ENCODE results near the gene ANKRD44.

Gene ANKRD44

DNA sequence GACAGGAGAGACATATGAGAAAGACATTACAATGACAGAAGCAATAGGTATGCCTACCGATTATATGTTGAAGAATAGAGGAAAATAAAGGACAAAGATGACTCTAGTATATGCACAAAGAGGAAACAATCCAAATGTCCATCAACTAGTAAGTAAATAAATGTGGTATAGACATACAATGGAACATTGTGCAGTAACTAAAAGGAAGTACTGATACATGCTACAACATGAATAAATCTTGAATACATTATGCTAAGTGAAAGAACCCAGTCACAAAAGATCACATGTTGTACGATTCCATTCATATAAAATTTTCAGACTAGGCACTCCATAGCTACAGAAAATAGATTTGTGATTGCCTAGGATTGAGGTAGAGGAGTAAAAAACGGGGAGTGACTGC, 355.5 kb downstream of the ANKRD44 start:
- DNase-seq (ENCODE audit: low read depth): no peak

DNA sequence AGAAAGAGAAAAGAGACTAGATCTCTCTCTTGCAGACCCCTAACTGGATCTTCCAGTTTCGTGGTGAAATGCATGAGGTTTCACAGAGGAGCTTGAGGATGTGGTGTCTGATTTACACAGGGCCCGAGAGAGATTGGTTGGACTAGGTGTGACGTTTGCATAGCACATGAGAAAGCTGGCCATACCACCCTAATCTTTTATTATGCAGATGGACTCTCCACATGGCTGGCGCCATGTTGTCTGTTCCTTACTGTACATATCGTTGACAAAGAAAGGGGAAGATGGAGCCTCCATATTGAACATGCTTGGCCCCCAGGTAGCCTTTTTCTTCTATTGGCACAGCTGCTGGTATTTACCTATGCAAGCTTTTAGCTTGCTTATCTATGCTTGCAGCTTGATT, 356.6 kb downstream of the ANKRD44 start:
- DNase-seq (ENCODE audit: low read depth): no peak

DNA sequence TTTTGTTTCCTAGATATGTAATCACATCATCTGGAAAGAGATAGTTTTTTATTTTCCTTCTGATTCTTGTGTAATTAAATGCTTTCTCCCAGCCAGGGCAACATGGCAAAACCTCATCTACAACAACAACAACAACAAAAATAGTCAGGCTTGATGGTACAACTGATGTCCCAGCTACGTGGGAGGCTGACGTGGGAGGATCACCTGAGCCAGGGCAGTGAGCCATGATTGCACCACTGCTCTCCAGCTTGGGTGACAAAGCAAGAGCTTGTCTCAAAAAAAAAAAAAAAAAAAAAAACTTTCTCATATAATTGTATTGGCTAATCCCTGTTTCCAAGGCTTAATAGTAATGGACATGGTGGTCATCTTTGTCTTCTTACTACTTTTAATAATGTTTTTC, 357.6 kb downstream of the ANKRD44 start:
- DNase-seq (ENCODE audit: low read depth): no peak

DNA sequence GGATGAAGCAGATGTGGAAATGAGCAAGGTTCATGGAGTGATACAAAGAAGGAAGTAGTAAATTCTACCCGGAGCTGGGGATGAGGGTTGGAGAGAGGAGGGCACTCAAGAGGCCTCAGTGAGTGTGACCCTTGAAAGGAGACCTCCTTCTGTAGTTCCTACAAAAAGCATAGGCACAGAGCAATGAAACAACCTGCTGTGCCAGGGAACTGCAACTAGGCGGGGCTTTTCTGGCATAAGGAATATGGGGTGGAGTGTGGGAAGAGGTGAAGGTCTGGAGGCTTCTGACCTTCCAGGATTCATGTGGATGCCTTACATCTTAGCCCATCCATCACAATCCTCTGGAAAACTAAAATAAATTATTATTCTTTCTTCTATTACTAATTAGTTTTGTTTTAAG, 358.6 kb downstream of the ANKRD44 start:
- DNase-seq (ENCODE audit: low read depth): no peak

DNA sequence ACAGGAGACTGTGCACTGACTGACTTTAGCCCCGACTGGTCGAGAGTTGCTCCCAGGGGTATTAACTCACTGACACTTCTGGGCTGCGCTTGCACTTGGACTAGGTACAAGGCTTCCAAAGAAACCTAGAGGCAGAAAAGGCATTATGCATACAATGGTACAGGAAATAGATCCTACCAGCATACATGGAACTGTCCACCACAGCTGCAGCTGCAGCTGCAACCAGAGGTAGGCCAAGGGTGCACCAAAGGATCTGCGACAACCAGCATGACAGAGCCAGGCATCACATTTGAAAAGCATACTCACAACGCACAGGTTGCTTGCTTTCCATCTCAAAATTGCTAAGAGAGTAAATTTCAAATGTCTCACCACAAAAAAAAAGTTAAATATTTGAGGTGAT, 361.5 kb downstream of the ANKRD44 start:
- no peak for DNase-seq (ENCODE audit: low read depth)

DNA sequence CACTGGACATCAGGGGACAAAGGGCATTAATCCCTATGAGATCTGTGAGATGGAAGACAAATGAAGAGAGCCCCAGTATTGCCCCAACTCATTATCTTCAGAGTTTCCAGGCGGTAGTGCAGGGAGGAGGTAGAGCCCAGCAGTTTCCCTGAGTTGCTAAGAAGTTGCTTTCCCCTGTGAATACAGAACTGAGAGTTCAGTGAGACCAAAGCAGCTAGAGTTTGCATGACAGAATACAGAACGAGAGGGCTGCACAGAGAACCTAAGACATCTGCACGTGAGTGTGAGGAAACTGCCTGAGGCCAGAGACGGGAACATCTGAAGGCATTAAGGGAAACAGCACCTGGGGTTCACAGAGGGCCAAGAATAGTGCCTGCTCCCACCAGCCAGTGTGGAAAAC, 366.0 kb downstream of the ANKRD44 start:
- DNase-seq (ENCODE audit: low read depth): no peak

DNA sequence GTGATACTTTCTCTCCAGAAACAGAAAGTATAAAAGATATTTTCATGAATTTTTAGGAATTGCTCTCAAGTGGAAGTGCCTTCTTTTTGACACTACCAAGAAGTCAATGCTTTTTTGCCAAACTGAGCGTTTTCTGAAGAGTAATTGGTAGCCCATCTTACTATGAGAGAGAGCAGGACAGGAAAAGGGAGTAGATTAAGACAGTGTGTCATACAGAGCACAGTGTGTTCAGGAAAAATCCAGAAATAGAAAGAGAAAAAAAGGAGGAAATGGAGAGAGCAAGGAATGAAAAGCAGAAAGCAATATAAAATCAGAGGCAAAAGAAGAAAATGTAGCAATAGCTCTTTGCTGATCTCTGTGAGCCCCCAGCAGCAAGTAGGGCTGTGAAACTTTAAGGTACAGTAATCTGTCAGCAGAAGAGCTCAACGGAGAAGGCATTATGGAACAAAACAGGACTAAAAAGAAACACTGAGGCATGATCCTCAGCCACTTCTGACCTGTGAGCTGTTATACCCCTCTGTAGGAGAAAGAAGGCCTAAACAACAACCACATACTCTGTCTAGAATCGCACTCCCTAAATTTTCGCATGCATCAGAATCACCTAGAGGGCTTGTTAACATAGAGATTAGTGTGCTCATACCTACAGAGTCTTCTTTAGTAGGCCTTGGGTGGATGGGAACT, 369.0 kb downstream of the ANKRD44 start:
- no peak for DNase-seq (ENCODE audit: low read depth)

DNA sequence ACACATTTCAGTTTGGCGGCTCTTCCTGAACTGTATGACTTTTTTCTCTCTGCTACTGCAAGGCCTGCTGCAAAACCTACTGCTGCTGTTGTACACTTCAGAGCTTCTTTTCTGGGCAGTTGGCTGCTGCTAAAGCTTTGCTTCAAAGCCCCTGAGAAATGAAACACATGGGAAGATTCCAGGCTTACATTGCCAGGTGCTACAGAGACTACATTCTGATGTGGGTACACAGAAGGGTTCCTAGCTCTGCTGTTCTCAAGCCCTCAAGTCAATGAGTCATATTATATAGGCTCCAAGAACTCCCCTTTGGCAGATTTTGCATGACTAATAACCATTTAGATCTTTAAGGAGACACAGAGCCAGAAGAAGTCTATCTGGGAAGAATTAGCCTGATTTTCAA, 371.2 kb downstream of the ANKRD44 start:
- no peak for DNase-seq (ENCODE audit: low read depth)

Data from fibroblast of the conjunctiva (primary cell).